Caco-2 (cell line): Measurements from ENCODE around the gene HOXD11. TPM values are rescaled to one million over a fixed set of nuclear protein-coding genes. Genes with fewer than 3 reads are reported as not detected.
A peak's percentile ranks its signal among the peaks of the same experiment; 100 is the strongest.

Experiments used
- BruUV-seq: library from RNA; stranded (reverse); fragments of 400-500 nt; replicated peaks from 2 replicates; lab custom pipeline; 2021; lab: Mats Ljungman, UMichigan
- CTCF ChIA-PET: fragments of 300-600 bp; sonication (Branson Sonifier 250); formaldehyde crosslinking; loops from one replicate; lab custom pipeline; 2022; ENCODE audit warnings: antibody characterized with exemption; lab: Charles Lee
- POLR2A ChIA-PET: fragments of 300-600 bp; sonication (Branson Sonifier 250); formaldehyde crosslinking; loops from one replicate; lab custom pipeline; 2022; ENCODE audit warnings: antibody characterized with exemption; lab: Charles Lee
- DNase-seq, 2 experiments: peaks; one replicate each; pipeline versions ENCODE4 v3.0.0 to v3.0.0-alpha.2; 2020 to 2022
- H3K27me3 ChIP-seq: replicated peaks from 2 replicates; pipeline ENCODE4 v1.6.0; 2011; ENCODE audit warnings: low read length; ENCODE audit not compliant: control insufficient read depth, insufficient read depth
- H3K36me3 ChIP-seq: 2 replicates; pipeline ENCODE4 v1.5.1; 2011; ENCODE audit warnings: low read length; ENCODE audit not compliant: control insufficient read depth, insufficient read depth
- H3K4me1 ChIP-seq: fragments of 250-450 bp; sonication (Bioruptor Pico); 2 replicates; pipeline ENCODE4 v1.5.1; 2020; ENCODE audit warnings: mild to moderate bottlenecking
- H3K4me3 ChIP-seq: 2 replicates; pipeline ENCODE4 v1.5.1; 2011; ENCODE audit warnings: low read depth, mild to moderate bottlenecking, control low read depth, low read length
- H3K9me3 ChIP-seq: fragments of 250-450 bp; sonication (Bioruptor Pico); 2 replicates; pipeline ENCODE4 v1.5.1; 2020; ENCODE audit warnings: mild to moderate bottlenecking, moderate library complexity
- H3K27ac Mint-ChIP-seq: one replicate; pipeline ENCODE4 v1.8.0; 2022; ENCODE audit warnings: mixed read lengths; ENCODE audit not compliant: unreplicated experiment
- H3K27me3 Mint-ChIP-seq: one replicate; pipeline ENCODE4 v1.8.0; 2022; ENCODE audit warnings: mixed read lengths; ENCODE audit not compliant: insufficient read depth, unreplicated experiment
- H3K36me3 Mint-ChIP-seq: one replicate; pipeline ENCODE4 v1.8.0; 2022; ENCODE audit warnings: mild to moderate bottlenecking, mixed read lengths; ENCODE audit not compliant: insufficient read depth, unreplicated experiment
- H3K4me1 Mint-ChIP-seq: one replicate; pipeline ENCODE4 v1.8.0; 2022; ENCODE audit warnings: low read depth, mixed read lengths; ENCODE audit not compliant: unreplicated experiment
- H3K4me3 Mint-ChIP-seq: one replicate; pipeline ENCODE4 v1.8.0; 2022; ENCODE audit warnings: mild to moderate bottlenecking, moderate library complexity, mixed read lengths; ENCODE audit not compliant: unreplicated experiment
- H3K9me3 Mint-ChIP-seq: one replicate; pipeline ENCODE4 v1.8.0; 2022; ENCODE audit warnings: mixed read lengths; ENCODE audit not compliant: unreplicated experiment
- CTCF ChIP-seq, 2 experiments: fragments of 200-600 bp in 1 of 2; IDR thresholded peaks; 1 replicate in 1 of 2; 2 replicates in 1 of 2; pipeline versions ENCODE4 v1.5.1 to v1.8.0; 2011 to 2022; ENCODE audit warnings: antibody characterized with exemption in 1 of 2, control low read depth in 1 of 2, inconsistent platforms in 1 of 2, low read depth in 1 of 2, low read length in 1 of 2, mild to moderate bottlenecking in 1 of 2, moderate library complexity in 1 of 2; ENCODE audit not compliant: insufficient read depth in 1 of 2, severe bottlenecking in 1 of 2, unreplicated experiment in 1 of 2
- intact Hi-C: fragments of 100-400 bp; cut with micrococcal nuclease; formaldehyde crosslinking; loops from one replicate; pipeline ENCODE4 v1.10.0; 2022; ENCODE audit not compliant: unreplicated experiment
- total RNA-seq: library from RNA; stranded (reverse); gene quantifications from 2 replicates; pipeline ENCODE4 v1.2.3, GENCODE V29; 2022

HOXD11 gene
- total RNA-seq, 1 experiment from 2014 or later = not detected

GRCh38 chr2:176147800-176148496 is 40.9 kb downstream of the HOXD11 start:
- intact Hi-C loops = no loop called here
- CTCF ChIA-PET = no interaction called here
- POLR2A ChIA-PET = no interaction called here
- Mint-ChIP-seq H3K27ac (no peak overlapping the region), H3K4me1 (no peaks in the 10 kb centered on the region), H3K27me3 (peaks cover 8% of the 10 kb centered on the region), H3K9me3 (no peaks in the 10 kb centered on the region), H3K4me3 (no peak overlapping the region), H3K36me3 (no peaks in the 10 kb centered on the region)
- no peak for TF ChIP-seq CTCF (IDR thresholded peaks at IDR 0.05; ENCODE audit: insufficient read depth in 1 of 2, low read depth in 1 of 2, low read length in 1 of 2, severe bottlenecking in 1 of 2, unreplicated experiment in 1 of 2)
- Histone ChIP-seq H3K27me3 (0 out of 2 replicates have a peak, but pooled peaks cover 1% of the 10 kb centered on the region), H3K9me3 (no peaks in the 10 kb centered on the region), H3K4me1 (no peaks in the 10 kb centered on the region), H3K4me3 (no peak overlapping the region), H3K36me3 (no peaks in the 10 kb centered on the region)
- DNase-seq = peak in 1 of 2 experiments; percentile 33
- no TSS peak for BruUV-seq

- Mint-ChIP-seq H3K27ac (no peak overlapping the region), H3K9me3 (no peaks in the 10 kb centered on the region), H3K4me3 (no peak overlapping the region), H3K36me3 (no peaks in the 10 kb centered on the region), H3K27me3 (peaks cover 8% of the 10 kb centered on the region), H3K4me1 (no peaks in the 10 kb centered on the region)
- Histone ChIP-seq H3K9me3 (no peaks in the 10 kb centered on the region), H3K27me3 (0 out of 2 replicates have a peak, but pooled peaks cover 1% of the 10 kb centered on the region), H3K4me3 (no peak overlapping the region), H3K4me1 (no peaks in the 10 kb centered on the region), H3K36me3 (no peaks in the 10 kb centered on the region)
- intact Hi-C loops = no loop called here
- ChIA-PET POLR2A (no interaction called here), CTCF (no interaction called here)
- peak in 1 of 2 experiments; percentile 15 for DNase-seq
- TF ChIP-seq CTCF (IDR thresholded peaks at IDR 0.05; ENCODE audit: insufficient read depth in 1 of 2, low read depth in 1 of 2, low read length in 1 of 2, severe bottlenecking in 1 of 2, unreplicated experiment in 1 of 2) = no peak
- BruUV-seq = no TSS peak
Observed at GRCh38 chr2:176148751-176149421, 41.8 kb downstream of the HOXD11 start.

- intact Hi-C loops = no loop called here
- Histone ChIP-seq H3K4me1 (no peaks in the 10 kb centered on the region), H3K27me3 (0 out of 2 replicates have a peak, but pooled peaks cover 1% of the 10 kb centered on the region), H3K4me3 (no peak overlapping the region), H3K9me3 (no peaks in the 10 kb centered on the region), H3K36me3 (no peaks in the 10 kb centered on the region)
- no peak overlapping the region for H3K27ac Mint-ChIP-seq
- no peaks in the 10 kb centered on the region for H3K4me1 Mint-ChIP-seq
- no peaks in the 10 kb centered on the region for H3K36me3 Mint-ChIP-seq
- H3K9me3 Mint-ChIP-seq = no peaks in the 10 kb centered on the region
- no peak for TF ChIP-seq CTCF (IDR thresholded peaks at IDR 0.05; ENCODE audit: insufficient read depth in 1 of 2, low read depth in 1 of 2, low read length in 1 of 2, severe bottlenecking in 1 of 2, unreplicated experiment in 1 of 2)
- CTCF ChIA-PET = no interaction called here
- POLR2A ChIA-PET = no interaction called here
- DNase-seq = no peak
- peaks cover 8% of the 10 kb centered on the region for H3K27me3 Mint-ChIP-seq
- H3K4me3 Mint-ChIP-seq = no peak overlapping the region
- no TSS peak for BruUV-seq
Observed at GRCh38 chr2:176149481-176149938, 42.4 kb downstream of the HOXD11 start.
